Stimulated activated naive CD8-positive, alpha-beta T cell treated with anti-CD3 and anti-CD28 coated beads, Interleukin-15, amount 100 ng/mL, for 72 hours (primary cell): ENCODE results near the gene PEX14.
"Not testable (repeated sequence)": the region's sequence is repeated elsewhere in the genome, so short reads cannot be mapped to it uniquely, and the experiment has no call there.

Source experiments
- ATAC-seq: fragments of 150-1000 bp; cut with Tn5 transposase; 2 replicates; pipeline ENCODE4 v1.10.0; 2021; ENCODE audit warnings: mild to moderate bottlenecking, moderate library complexity
- DNase-seq, 2 donors: peaks; one replicate each; pipeline ENCODE4 v3.0.0; 2021 to 2022
- H3K27ac Mint-ChIP-seq, 2 donors: one replicate each; pipeline ENCODE4 v1.8.0; 2022; ENCODE audit warnings: mild to moderate bottlenecking in 2 of 2, mixed read lengths in 2 of 2, moderate library complexity in 2 of 2
- H3K27me3 Mint-ChIP-seq: one replicate; pipeline ENCODE4 v1.8.0; 2022; ENCODE audit warnings: mixed read lengths
- H3K4me1 Mint-ChIP-seq: one replicate; pipeline ENCODE4 v1.8.0; 2022; ENCODE audit warnings: mild to moderate bottlenecking, mixed read lengths
- H3K4me3 Mint-ChIP-seq, 2 donors: one replicate each; pipeline ENCODE4 v1.8.0; 2022; ENCODE audit warnings: mild to moderate bottlenecking in 2 of 2, mixed read lengths in 2 of 2, moderate library complexity in 1 of 2
- H3K9me3 Mint-ChIP-seq, 2 donors: one replicate each; pipeline ENCODE4 v1.8.0; 2022; ENCODE audit warnings: mixed read lengths in 2 of 2

PEX14 gene

GRCh38 chr1:10472220-10473144 lies 2.3 kb upstream of the PEX14 start, which contains the start of gene DFFA:
TSS of gene DFFA (minus strand) at chr1:10472529. CDS start at chr1:10472458, 71 bp downstream.
- Mint-ChIP-seq H3K27ac (peak within 1 kb of the TSS; percentile 98 to 99), H3K4me3 (peak within 1 kb of the TSS; percentile 98 to 100), H3K27me3 (no peaks in the 10 kb centered on the region), H3K4me1 (peaks cover 54% of the 10 kb centered on the region), H3K9me3 (no peaks in the 10 kb centered on the region)
- peak; percentile 87 for ATAC-seq
- peak; percentile 89 to 92 for DNase-seq

- H3K4me1 Mint-ChIP-seq: peaks cover 54% of the 10 kb centered on the region
These were observed 1.5 kb upstream of the PEX14 start for GRCh38 chr1:10473145-10473765.

GRCh38 chr1:10474309-10474612 lies 489 bp upstream of the PEX14 start:
- peak overlapping the region; percentile 42 to 89 for H3K27ac Mint-ChIP-seq
- peak overlapping the region; percentile 91 to 97 for H3K4me3 Mint-ChIP-seq
- not testable (repeated sequence) for DNase-seq, ATAC-seq, H3K27me3 Mint-ChIP-seq, H3K9me3 Mint-ChIP-seq
- H3K4me1 Mint-ChIP-seq: peaks cover 58% of the 10 kb centered on the region

More at GRCh38 chr1:10473145-10473765, 1.5 kb upstream of the PEX14 start:
- H3K27me3 Mint-ChIP-seq: no peaks in the 10 kb centered on the region
- DNase-seq (no peak), ATAC-seq (no peak)
- H3K4me3 Mint-ChIP-seq: peak overlapping the region; percentile 73 to 98
- H3K9me3 Mint-ChIP-seq: no peaks in the 10 kb centered on the region
- peak overlapping the region in 1 of 2 donors; percentile 59 for H3K27ac Mint-ChIP-seq

GRCh38 chr1:10475510-10475909 lies 760 bp downstream of the PEX14 start:
- Mint-ChIP-seq H3K27ac (peak overlapping the region; percentile 94 to 96), H3K4me3 (peak overlapping the region; percentile 90 to 97), H3K9me3 (no peaks in the 10 kb centered on the region), H3K4me1 (peaks cover 59% of the 10 kb centered on the region), H3K27me3 (no peaks in the 10 kb centered on the region)
- DNase-seq (no peak), ATAC-seq (peak; percentile 4)

- DNase-seq (no peak), ATAC-seq (no peak)
- Mint-ChIP-seq H3K4me1 (peaks cover 31% of the 10 kb centered on the region), H3K27me3 (no peaks in the 10 kb centered on the region), H3K4me3 (no peak overlapping the region), H3K9me3 (no peaks in the 10 kb centered on the region), H3K27ac (no peak overlapping the region)
These were observed 4.5 kb downstream of the PEX14 start for GRCh38 chr1:10479296-10479695.

GRCh38 chr1:10480614-10481013 lies 5.9 kb downstream of the PEX14 start:
- Mint-ChIP-seq H3K27me3 (no peaks in the 10 kb centered on the region), H3K9me3 (no peaks in the 10 kb centered on the region), H3K4me1 (peaks cover 24% of the 10 kb centered on the region), H3K4me3 (no peak overlapping the region), H3K27ac (no peak overlapping the region)
- ATAC-seq (no peak), DNase-seq (no peak)

- no peaks in the 10 kb centered on the region for H3K27me3 Mint-ChIP-seq
- no peaks in the 10 kb centered on the region for H3K9me3 Mint-ChIP-seq
- H3K4me3 Mint-ChIP-seq: no peak overlapping the region
- H3K27ac Mint-ChIP-seq: no peak overlapping the region
- ATAC-seq: no peak
- peaks cover 7% of the 10 kb centered on the region for H3K4me1 Mint-ChIP-seq
- DNase-seq: no peak
These were observed 9.8 kb downstream of the PEX14 start for GRCh38 chr1:10484521-10484920.

GRCh38 chr1:10489291-10490055 lies 14.7 kb downstream of the PEX14 start:
- peaks cover 30% of the 10 kb centered on the region for H3K4me1 Mint-ChIP-seq
- ATAC-seq: no peak
- DNase-seq: no peak
- no peaks in the 10 kb centered on the region for H3K9me3 Mint-ChIP-seq
- H3K27ac Mint-ChIP-seq: no peak overlapping the region
- H3K27me3 Mint-ChIP-seq: no peaks in the 10 kb centered on the region
- H3K4me3 Mint-ChIP-seq: no peak overlapping the region

GRCh38 chr1:10490286-10490970 lies 15.7 kb downstream of the PEX14 start:
- H3K4me1 Mint-ChIP-seq: peaks cover 40% of the 10 kb centered on the region
- H3K9me3 Mint-ChIP-seq: no peaks in the 10 kb centered on the region
- no peak overlapping the region for H3K27ac Mint-ChIP-seq
- H3K4me3 Mint-ChIP-seq: no peak overlapping the region
- no peak for ATAC-seq
- H3K27me3 Mint-ChIP-seq: no peaks in the 10 kb centered on the region
- DNase-seq: no peak

GRCh38 chr1:10494418-10494753 lies 19.6 kb downstream of the PEX14 start:
- Mint-ChIP-seq H3K4me3 (peak overlapping the region; percentile 83 to 86), H3K4me1 (peaks cover 73% of the 10 kb centered on the region), H3K27me3 (no peaks in the 10 kb centered on the region), H3K9me3 (no peaks in the 10 kb centered on the region), H3K27ac (peak overlapping the region in 1 of 2 donors; percentile 93)
- ATAC-seq (no peak), DNase-seq (no peak)

- H3K27ac Mint-ChIP-seq: peak overlapping the region; percentile 93 to 97
- peaks cover 73% of the 10 kb centered on the region for H3K4me1 Mint-ChIP-seq
- H3K4me3 Mint-ChIP-seq: peak overlapping the region; percentile 83 to 86
- no peaks in the 10 kb centered on the region for H3K27me3 Mint-ChIP-seq
- ATAC-seq (peak; percentile 94), DNase-seq (peak; percentile 80)
- no peaks in the 10 kb centered on the region for H3K9me3 Mint-ChIP-seq
These were observed 20.2 kb downstream of the PEX14 start for GRCh38 chr1:10494754-10495474.

GRCh38 chr1:10495475-10495817 lies 20.7 kb downstream of the PEX14 start:
- no peaks in the 10 kb centered on the region for H3K9me3 Mint-ChIP-seq
- H3K4me1 Mint-ChIP-seq: peaks cover 69% of the 10 kb centered on the region
- peak overlapping the region; percentile 83 to 86 for H3K4me3 Mint-ChIP-seq
- H3K27me3 Mint-ChIP-seq: no peaks in the 10 kb centered on the region
- H3K27ac Mint-ChIP-seq: peak overlapping the region; percentile 93 to 97
- DNase-seq (no peak), ATAC-seq (no peak)

- H3K27me3 Mint-ChIP-seq: no peaks in the 10 kb centered on the region
- DNase-seq: peak in 1 of 2 donors; percentile 40
- H3K9me3 Mint-ChIP-seq: no peaks in the 10 kb centered on the region
- H3K27ac Mint-ChIP-seq: peak overlapping the region; percentile 77 to 81
- peak; percentile 12 for ATAC-seq
- peaks cover 65% of the 10 kb centered on the region for H3K4me1 Mint-ChIP-seq
- H3K4me3 Mint-ChIP-seq: peak overlapping the region; percentile 83 to 86
These were observed 21.2 kb downstream of the PEX14 start for GRCh38 chr1:10495952-10496351.

- Mint-ChIP-seq H3K9me3 (no peaks in the 10 kb centered on the region), H3K27me3 (no peaks in the 10 kb centered on the region), H3K4me3 (peak overlapping the region; percentile 24 to 43), H3K4me1 (peaks cover 70% of the 10 kb centered on the region), H3K27ac (peak overlapping the region in 1 of 2 donors; percentile 44)
- no peak for ATAC-seq
- DNase-seq: no peak
These were observed 22.4 kb downstream of the PEX14 start for GRCh38 chr1:10497109-10497508.

- Mint-ChIP-seq H3K4me3 (peak overlapping the region; percentile 31 to 47), H3K27me3 (no peaks in the 10 kb centered on the region), H3K4me1 (peaks cover 74% of the 10 kb centered on the region), H3K9me3 (no peaks in the 10 kb centered on the region), H3K27ac (peak overlapping the region in 1 of 2 donors; percentile 76)
- DNase-seq (no peak), ATAC-seq (no peak)
These were observed 23.5 kb downstream of the PEX14 start for GRCh38 chr1:10498231-10498630.
